Right lobe of liver (tissue), 6 donors: ENCODE results near the gene IGSF21. TPM values are rescaled to one million over a fixed set of nuclear protein-coding genes. Genes with fewer than 3 reads are reported as not detected.

Experiments used
- ATAC-seq, 4 donors: fragments of 200-7000 bp; cut with Tn5 transposase; one replicate each; pipeline ENCODE4 v1.9.1; 2020; ENCODE audit warnings: mild to moderate bottlenecking in 4 of 4, moderate library complexity in 4 of 4
- DNase-seq, 3 donors: peaks; one replicate each; pipeline ENCODE4 v3.0.0-alpha.2; 2020
- H3K27ac ChIP-seq, 3 donors: fragments of 200-600 bp; one replicate each; pipeline ENCODE4 v1.8.0; 2022
- H3K27me3 ChIP-seq, 2 donors: fragments of 200-600 bp; one replicate each; pipeline ENCODE4 v1.8.0; 2022
- H3K36me3 ChIP-seq, 4 donors: fragments of 200-600 bp; sonication (generic) in 1 of 4; one replicate each; pipeline versions ENCODE4 v1.5.1 to v1.8.0; 2017 to 2022; ENCODE audit warnings: control low read depth in 1 of 4
- H3K4me1 ChIP-seq, 4 donors: fragments of 200-600 bp; sonication (generic) in 1 of 4; one replicate each; pipeline versions ENCODE4 v1.5.1 to v1.8.0; 2017 to 2022; ENCODE audit warnings: control low read depth in 1 of 4
- H3K4me3 ChIP-seq, 3 donors: fragments of 200-600 bp; one replicate each; pipeline ENCODE4 v1.8.0; 2022
- H3K9me3 ChIP-seq, 4 donors: fragments of 200-600 bp; sonication (generic) in 1 of 4; one replicate each; pipeline versions ENCODE4 v1.5.1 to v1.8.0; 2017 to 2022; ENCODE audit warnings: control low read depth in 1 of 4
- CTCF ChIP-seq, 4 donors: fragments of 200-600 bp in 3 of 4; fragments of 450-650 bp in 1 of 4; IDR thresholded peaks; one replicate each; pipeline versions ENCODE4 v1.5.1 to v1.8.0; 2016 to 2022; ENCODE audit warnings: antibody characterized with exemption in 4 of 4, mild to moderate bottlenecking in 2 of 4
- POLR2A ChIP-seq: fragments of 450-650 bp; IDR thresholded peaks from one replicate; pipeline ENCODE4 v1.6.1; 2017; ENCODE audit warnings: antibody characterized with exemption, mild to moderate bottlenecking
- WGBS: methylation state at CpG from one replicate; pipeline ENCODE4 v1.1.6; 2018; ENCODE audit warnings: low coverage, low lambda C conversion rate; ENCODE audit not compliant: insufficient coverage; ENCODE audit errors: missing lambda C conversion rate; 5-methylcytosine and 5-hydroxymethylcytosine counted together
- intact Hi-C, 2 donors: fragments of 100-400 bp; cut with DNase I; formaldehyde crosslinking; loops; one replicate each; pipeline versions ENCODE4 v1.11.2 to v1.14.1; 2022
- total RNA-seq, 6 experiments: library from RNA; depleted of rRNA in 2 of 6; stranded (reverse); fragments of >200 nt in 2 of 6; fragmentation: NEBNext Ultra II Directional in 3 of 6; extraction: Animal tissue kit (Norgen Biotek cat#: 25700) in 3 of 6; gene quantifications; one replicate each; pipeline versions ENCODE4 v1.1.0 to v1.2.4, GENCODE V29; 2016 to 2023
- donor health status: DM: no; HTN: yes; CAD: no.
- donor health status: DM: no; HTN: no; CAD: no.
- donor health status: DM: no; HTN: no; CAD: no.
- donor health status: DM: no; HTN: yes; CAD: no.
- donor health status: DM: no; HTN: yes; CAD: no.

The IGSF21 gene
- total RNA-seq, 6 experiments from 2014 or later = 0.34 to 2.0 (median 0.71) TPM

DNA sequence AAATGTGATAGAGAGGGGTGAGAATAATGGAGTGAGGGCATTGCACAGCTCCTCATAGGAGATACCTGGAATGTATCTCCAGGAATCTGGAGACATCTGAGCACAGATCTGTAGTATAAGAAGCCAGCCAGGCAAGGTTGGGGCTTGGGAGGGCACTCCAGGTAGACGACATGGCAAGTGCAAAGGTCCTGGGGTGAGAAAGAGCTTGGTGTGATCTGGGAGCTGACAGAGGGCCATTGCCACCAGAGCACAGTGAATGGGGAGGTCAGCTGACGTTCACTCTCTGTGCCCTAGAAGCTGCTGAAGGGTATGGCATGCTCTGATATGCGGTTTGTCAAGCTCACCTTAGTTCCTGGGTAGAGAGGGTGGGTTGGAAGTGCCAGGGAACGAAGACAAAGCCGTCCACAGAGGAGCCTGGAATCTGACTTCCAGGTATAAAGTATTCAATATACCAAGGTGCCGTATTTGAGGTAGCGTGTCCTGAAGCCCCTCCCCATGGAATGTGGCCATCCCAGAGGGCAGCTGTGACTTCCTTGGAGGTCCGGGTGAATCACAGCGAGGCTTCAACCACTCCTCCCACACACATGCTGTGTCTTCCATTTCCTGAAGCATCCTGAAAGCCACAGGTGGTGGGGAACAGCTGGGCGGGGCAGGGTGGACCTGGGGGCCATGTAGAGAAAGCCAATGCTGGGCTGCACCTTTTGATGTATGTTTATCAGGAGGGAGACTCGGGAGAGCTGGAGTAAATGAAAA is 190.5 kb downstream of the IGSF21 start:
- ATAC-seq (no peak), DNase-seq (no peak)
- WGBS = 26% methylated on average over 10 of the region's 11 CpGs
- Histone ChIP-seq H3K9me3 (no peaks in the 10 kb centered on the region), H3K27ac (no peak overlapping the region), H3K4me3 (no peak overlapping the region), H3K4me1 (no peaks in the 10 kb centered on the region), H3K36me3 (no peaks in the 10 kb centered on the region), H3K27me3 (no peaks in the 10 kb centered on the region)
- intact Hi-C loops = loop anchor here in 1 of 2 donors (5.0 kb wide), 1 partner anchor 274 kb away; no protein-coding TSS in a partner anchor
- no peak for TF ChIP-seq CTCF (IDR thresholded peaks at IDR 0.05)
- no peak for TF ChIP-seq POLR2A

GRCh38 chr1:18299441-18300338 is 192.1 kb downstream of the IGSF21 start:
- H3K4me1 ChIP-seq = no peaks in the 10 kb centered on the region
- H3K9me3 ChIP-seq = no peaks in the 10 kb centered on the region
- no peak overlapping the region for H3K4me3 ChIP-seq
- intact Hi-C loops = loop anchor here in 1 of 2 donors (5.0 kb wide), 1 partner anchor 273 kb away; no protein-coding TSS in a partner anchor
- TF ChIP-seq CTCF (IDR thresholded peaks at IDR 0.05) (peak; percentile 67 to 83 (median 76)), POLR2A (no peak)
- H3K27ac ChIP-seq = no peak overlapping the region
- H3K36me3 ChIP-seq = no peaks in the 10 kb centered on the region
- no peaks in the 10 kb centered on the region for H3K27me3 ChIP-seq
- peak; percentile 64 to 75 (median 70) for ATAC-seq
- WGBS = 48% methylated on average over 7 of the region's 7 CpGs
- DNase-seq = no peak

DNA sequence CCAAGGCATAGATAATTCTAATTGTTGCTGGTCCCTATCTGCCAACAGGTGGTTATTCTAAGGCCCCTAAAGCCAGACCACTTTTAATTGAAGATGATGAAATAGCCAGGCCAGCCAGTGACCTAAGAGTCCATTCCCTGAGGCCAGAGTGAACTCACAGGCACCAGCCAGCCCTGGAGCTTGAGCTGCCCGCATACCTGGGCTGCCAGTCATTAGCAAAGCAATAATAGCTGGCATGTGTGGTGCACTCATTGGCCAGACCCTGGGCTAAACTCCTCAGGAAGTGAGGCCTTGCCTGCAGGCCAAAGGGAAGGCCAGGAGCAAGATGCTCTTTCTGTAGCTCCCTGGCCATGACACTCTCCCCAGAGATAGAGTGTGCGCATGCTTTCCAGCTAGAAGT is 192.8 kb downstream of the IGSF21 start:
- H3K4me1 ChIP-seq = no peaks in the 10 kb centered on the region
- H3K27ac ChIP-seq = no peak overlapping the region
- intact Hi-C loops = no loop called here
- TF ChIP-seq CTCF (IDR thresholded peaks at IDR 0.05) (no peak), POLR2A (no peak)
- no peaks in the 10 kb centered on the region for H3K36me3 ChIP-seq
- DNase-seq = no peak
- ATAC-seq = no peak
- H3K27me3 ChIP-seq = no peaks in the 10 kb centered on the region
- H3K9me3 ChIP-seq = no peaks in the 10 kb centered on the region
- WGBS = no CpG with 5 or more reads among the region's 2 CpGs
- H3K4me3 ChIP-seq = no peak overlapping the region

GRCh38 chr1:18302788-18303413 is 195.3 kb downstream of the IGSF21 start:
- WGBS = 50% methylated on average over 5 of the region's 7 CpGs
- H3K4me1 ChIP-seq = no peaks in the 10 kb centered on the region
- ATAC-seq = no peak
- no peak for DNase-seq
- TF ChIP-seq CTCF (IDR thresholded peaks at IDR 0.05) = peak in 3 of 4 donors; percentile 11 to 33 (median 29)
- no peak for TF ChIP-seq POLR2A
- H3K27ac ChIP-seq = no peak overlapping the region
- H3K36me3 ChIP-seq = no peaks in the 10 kb centered on the region
- H3K9me3 ChIP-seq = no peaks in the 10 kb centered on the region
- no peak overlapping the region for H3K4me3 ChIP-seq
- H3K27me3 ChIP-seq = no peaks in the 10 kb centered on the region
- intact Hi-C loops = no loop called here
